Fibroblast of the aortic adventitia (primary cell): ENCODE results near the gene TGFBI. TPM values are rescaled to one million over a fixed set of nuclear protein-coding genes. Genes with fewer than 3 reads are reported as not detected.
"Not testable (repeated sequence)": the region's sequence is repeated elsewhere in the genome, so short reads cannot be mapped to it uniquely, and the experiment has no call there.

ENCODE experiments used
- DNase-seq: peaks from one replicate; pipeline ENCODE4 v3.0.0-alpha.2; 2010; ENCODE audit warnings: low read depth
- H3K4me3 ChIP-seq: 2 replicates; pipeline ENCODE4 v1.5.1; 2011; ENCODE audit warnings: low read depth, mild to moderate bottlenecking, control low read depth, low read length, moderate library complexity
- total RNA-seq: library from RNA; depleted of rRNA; stranded (reverse); fragments of >200 nt; gene quantifications from 2 replicates; pipeline ENCODE4 v1.2.3, GENCODE V29; 2012; ENCODE audit warnings: low replicate concordance
- TF ChIP-seq, protein P1 (sequence below): IDR thresholded peaks from 2 replicates; pipeline ENCODE4 v1.5.1; 2011; ENCODE audit warnings: mild to moderate bottlenecking, low read length, control low read depth, inconsistent platforms; ENCODE audit not compliant: insufficient read depth

Gene TGFBI
- total RNA-seq, 1 donor: 227 TPM

DNA sequence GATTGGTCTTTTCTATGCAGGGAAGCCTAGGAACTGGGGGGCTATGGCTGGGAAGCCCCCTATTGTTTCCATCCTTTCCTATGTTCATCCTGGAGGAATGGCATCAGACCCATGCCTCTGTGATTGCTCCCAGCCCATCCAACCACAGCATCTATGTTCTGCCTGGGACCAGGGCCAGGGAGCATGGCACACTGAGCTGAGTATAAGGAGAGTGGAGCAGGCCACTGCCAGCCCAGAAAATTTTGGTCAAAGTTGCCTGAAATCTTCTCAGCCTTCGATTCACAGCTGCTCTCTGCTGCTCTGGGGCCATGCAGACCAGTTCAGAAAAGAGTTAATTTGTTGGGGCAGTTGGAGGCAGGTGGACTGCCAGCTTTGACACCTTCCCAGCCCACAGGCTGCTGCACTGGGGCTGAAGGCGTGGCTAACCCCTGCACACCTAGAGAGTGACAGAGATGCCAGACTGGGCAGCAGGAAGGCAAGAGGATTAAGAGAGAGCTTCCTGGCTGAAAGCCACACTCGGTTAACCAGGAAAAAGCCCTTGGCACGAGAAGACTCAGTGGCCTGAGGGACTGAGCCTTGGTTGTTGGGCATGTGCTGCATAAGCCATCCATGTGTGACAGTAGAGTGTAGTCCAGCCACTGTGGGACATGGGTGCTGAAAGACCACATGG lies 12.1 kb downstream of the TGFBI start:
- H3K4me3 ChIP-seq: no peak overlapping the region
- TF ChIP-seq, protein P1, sequence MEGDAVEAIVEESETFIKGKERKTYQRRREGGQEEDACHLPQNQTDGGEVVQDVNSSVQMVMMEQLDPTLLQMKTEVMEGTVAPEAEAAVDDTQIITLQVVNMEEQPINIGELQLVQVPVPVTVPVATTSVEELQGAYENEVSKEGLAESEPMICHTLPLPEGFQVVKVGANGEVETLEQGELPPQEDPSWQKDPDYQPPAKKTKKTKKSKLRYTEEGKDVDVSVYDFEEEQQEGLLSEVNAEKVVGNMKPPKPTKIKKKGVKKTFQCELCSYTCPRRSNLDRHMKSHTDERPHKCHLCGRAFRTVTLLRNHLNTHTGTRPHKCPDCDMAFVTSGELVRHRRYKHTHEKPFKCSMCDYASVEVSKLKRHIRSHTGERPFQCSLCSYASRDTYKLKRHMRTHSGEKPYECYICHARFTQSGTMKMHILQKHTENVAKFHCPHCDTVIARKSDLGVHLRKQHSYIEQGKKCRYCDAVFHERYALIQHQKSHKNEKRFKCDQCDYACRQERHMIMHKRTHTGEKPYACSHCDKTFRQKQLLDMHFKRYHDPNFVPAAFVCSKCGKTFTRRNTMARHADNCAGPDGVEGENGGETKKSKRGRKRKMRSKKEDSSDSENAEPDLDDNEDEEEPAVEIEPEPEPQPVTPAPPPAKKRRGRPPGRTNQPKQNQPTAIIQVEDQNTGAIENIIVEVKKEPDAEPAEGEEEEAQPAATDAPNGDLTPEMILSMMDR: no peak
- no peak for DNase-seq

DNA sequence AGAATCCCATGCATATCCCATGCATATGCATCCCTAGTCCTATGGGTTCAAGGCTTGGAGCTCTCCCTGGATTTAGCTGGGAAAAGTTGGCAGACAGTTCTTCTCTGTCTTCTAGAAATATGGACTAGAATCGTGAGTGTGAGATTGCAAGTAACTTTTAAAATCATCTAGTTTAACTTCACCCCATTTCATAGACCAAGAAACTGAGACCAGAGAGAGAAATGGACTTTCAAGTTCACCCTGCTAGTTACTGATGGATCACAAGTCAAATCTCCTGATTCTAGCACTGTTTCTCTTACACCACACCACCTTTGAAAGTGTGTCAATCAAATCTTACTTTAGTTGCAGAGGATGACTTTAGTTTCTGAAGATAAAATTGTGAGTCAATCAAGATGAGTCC lies 13.4 kb downstream of the TGFBI start:
- H3K4me3 ChIP-seq: no peak overlapping the region
- TF ChIP-seq, protein P1: no peak
- DNase-seq: no peak

DNA sequence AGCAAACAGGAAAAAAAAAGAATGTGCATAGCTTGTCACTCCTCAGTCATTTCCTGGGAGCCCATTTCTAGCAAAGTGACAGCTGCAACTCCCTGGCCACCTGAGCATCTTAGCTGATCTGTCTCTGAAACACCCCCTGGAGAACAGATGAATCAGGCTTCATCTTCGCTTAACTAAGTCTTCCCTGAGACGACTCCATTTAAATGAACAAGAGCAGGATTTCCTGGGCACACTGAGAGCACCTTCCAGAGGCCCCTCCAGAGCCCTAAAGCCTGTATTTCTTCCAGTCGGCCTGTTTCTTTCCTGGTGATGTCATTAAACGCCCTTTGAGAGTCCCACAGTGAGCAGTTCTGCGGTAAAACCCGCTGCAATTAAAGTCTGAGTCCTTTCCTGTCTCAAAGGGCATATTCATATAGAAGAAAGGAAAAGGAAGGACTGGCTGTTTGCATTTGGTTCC lies 13.9 kb downstream of the TGFBI start:
- TF ChIP-seq, protein P1: no peak
- H3K4me3 ChIP-seq: no peak overlapping the region
- DNase-seq: no peak

DNA sequence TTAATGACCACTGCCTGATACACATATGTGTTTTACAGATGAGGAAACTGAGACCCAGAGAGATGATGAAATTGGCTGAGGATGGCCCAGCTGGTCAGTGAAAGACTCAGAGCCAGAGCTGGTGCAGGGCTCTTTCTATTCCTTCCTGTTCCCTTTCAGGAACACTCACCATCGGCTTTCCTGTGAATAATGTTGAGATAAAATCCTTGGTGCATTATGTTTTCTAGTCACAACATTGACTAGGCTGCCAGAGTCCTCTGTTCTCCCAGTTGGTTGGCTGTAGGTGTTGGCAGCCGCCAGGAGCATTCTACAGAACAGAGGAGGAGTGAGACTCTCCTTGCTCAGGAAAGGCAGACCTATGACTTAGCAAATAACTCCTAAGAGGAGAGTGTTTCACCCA lies 14.8 kb downstream of the TGFBI start:
- TF ChIP-seq, protein P1: no peak
- no peak for DNase-seq
- no peak overlapping the region for H3K4me3 ChIP-seq

DNA sequence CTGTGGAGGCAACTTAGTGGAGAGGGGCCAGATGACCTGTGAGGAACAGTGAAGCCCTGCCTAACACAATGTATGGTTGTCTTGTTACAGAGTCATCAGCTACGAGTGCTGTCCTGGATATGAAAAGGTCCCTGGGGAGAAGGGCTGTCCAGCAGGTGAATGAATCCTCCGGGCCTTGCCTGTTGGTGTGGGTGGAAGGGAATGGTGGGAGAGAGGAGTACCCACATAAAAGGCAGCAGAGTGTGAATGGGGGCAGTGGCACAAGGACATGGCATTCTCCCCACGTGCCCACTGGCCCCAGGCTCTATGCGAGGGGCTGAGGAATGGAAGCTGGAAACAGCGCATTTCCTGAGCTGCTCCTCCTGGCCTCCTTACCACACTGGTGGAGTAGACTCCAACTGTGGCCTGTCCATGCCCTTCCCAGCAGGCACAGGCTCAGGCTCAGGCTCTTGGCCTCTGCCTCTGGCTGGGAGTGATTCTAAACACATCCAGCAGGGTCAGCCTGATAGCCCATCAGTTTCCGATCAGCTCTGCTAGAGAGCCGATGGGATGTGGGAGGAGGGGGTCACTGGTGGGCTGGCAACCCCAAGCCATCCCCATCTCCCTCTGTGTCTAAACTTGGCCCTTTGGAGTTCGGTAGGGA lies 15.3 kb downstream of the TGFBI start:
- TF ChIP-seq, protein P1: no peak
- DNase-seq: no peak
- no peak overlapping the region for H3K4me3 ChIP-seq

DNA sequence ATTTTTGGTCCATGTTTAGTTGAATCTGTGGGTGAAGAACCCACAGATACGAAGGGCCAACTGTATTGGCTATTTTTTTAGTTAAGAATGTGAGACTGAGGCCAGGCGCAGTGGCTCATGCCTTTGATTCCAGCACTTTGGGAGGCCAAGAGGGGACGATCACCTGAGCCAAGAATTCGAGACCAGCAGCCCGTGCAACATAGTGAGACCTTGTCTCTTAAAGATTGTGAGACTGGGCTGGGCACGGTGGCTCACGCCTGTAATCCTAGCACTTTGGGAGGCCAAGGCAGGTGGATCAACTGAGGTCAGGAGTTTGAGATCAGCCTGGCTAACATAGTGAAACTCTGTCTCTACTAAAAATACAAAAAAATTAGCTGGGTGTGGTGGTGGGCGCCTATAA lies 16.2 kb downstream of the TGFBI start:
- H3K4me3 ChIP-seq, DNase-seq: not testable (repeated sequence)

DNA sequence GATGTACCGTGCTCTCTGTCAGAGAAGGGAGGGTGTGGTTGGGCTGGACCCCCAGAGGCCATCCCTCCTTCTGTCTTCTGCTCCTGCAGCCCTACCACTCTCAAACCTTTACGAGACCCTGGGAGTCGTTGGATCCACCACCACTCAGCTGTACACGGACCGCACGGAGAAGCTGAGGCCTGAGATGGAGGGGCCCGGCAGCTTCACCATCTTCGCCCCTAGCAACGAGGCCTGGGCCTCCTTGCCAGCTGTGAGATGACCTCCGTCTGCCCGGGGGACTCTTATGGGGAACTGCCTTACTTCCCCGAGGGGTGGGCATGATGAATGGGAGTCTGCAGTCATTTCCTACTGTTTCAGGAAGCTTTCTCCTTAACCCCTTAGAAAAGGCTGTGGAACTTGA lies 17.5 kb downstream of the TGFBI start:
- DNase-seq: no peak
- H3K4me3 ChIP-seq: no peak overlapping the region
- TF ChIP-seq, protein P1: no peak
